ENCODE results near the gene C1orf94. TPM values are rescaled to one million over a fixed set of nuclear protein-coding genes. Genes with fewer than 3 reads are reported as not detected.

The C1orf94 gene
- total and polyA plus RNA-seq, 2 of the 8 experiments (the other 6 are each of a cell fraction or from before 2014, with no cell fraction given), result 5.8 to 12.5 TPM

- ChIA-PET CTCF (ENCODE audit: partially characterized antibody) (interaction anchor here (0.9 to 1.5 kb wide), 3 partner anchors 18 to 91 kb away, joined by 3 to 4 read pairs (median 3); no protein-coding TSS in a partner anchor), POLR2A (ENCODE audit: partially characterized antibody) (interaction anchor here (1.3 kb wide), 1 partner anchor 32 kb away, joined by 3 read pairs; no protein-coding TSS in a partner anchor)
- H3K36me3 ChIP-seq (ENCODE audit: control insufficient read depth in 2 of 4, insufficient read depth in 4 of 4, low read length in 3 of 4), result no peaks in the 10 kb centered on the region; a peak in 1 of 8 replicates
- H3K23me2 ChIP-seq (ENCODE audit: low read depth, low read length), result no peaks in the 10 kb centered on the region
- H4K91ac ChIP-seq (replicated peaks; ENCODE audit: insufficient read length, low read length), result no peak overlapping the region
- 0 out of 2 replicates have a peak overlapping the region, but pooled peaks have one; percentile 16 for H4K8ac ChIP-seq (ENCODE audit: extremely low read depth, insufficient read depth, low read length)
- 98% methylated on average over 3 of the region's 3 CpGs; no CpG with 5 or more reads in 1 of the 2 experiments for WGBS, 2 experiments (ENCODE audit: extremely low coverage in 1 of 2, insufficient coverage in 1 of 2, insufficient read length in 1 of 2, insufficient replicate concordance in 2 of 2, low coverage in 1 of 2, low lambda C conversion rate in 2 of 2, missing lambda C conversion rate in 1 of 2)
- DNase-seq (ENCODE audit: low read depth in 1 of 2, low spot score in 2 of 2) (peak in 1 of 2 experiments; percentile 37), FAIRE-seq (no peak)
- H3K23ac ChIP-seq (ENCODE audit: insufficient read length), result no peak overlapping the region
- peaks cover 4% of the 10 kb centered on the region for H3K79me1 ChIP-seq (ENCODE audit: low read depth, low read length)
- peaks cover 0 to 20% of the 10 kb centered on the region in 2 experiments; a peak in 2 of 4 replicates for H3K79me2 ChIP-seq (ENCODE audit: control insufficient read depth in 1 of 2, insufficient read depth in 2 of 2, low read length in 2 of 2)
- H2BK120ac ChIP-seq (replicated peaks; ENCODE audit: low read depth, low read length), result no peak overlapping the region
- no peak overlapping the region for H3K14ac ChIP-seq (ENCODE audit: insufficient read length)
- H3K4me2 ChIP-seq (ENCODE audit: insufficient read depth in 1 of 2, low read depth in 2 of 2, low read length in 2 of 2), result no peak overlapping the region
- no peak overlapping the region for H3K9ac ChIP-seq (replicated peaks in 1 of 4; ENCODE audit: extremely low read depth in 1 of 4, low read depth in 3 of 4, low read length in 3 of 4)
- H3K4ac ChIP-seq (replicated peaks; ENCODE audit: insufficient read length, low read depth, low read length), result no peak overlapping the region
- H2BK5ac ChIP-seq (ENCODE audit: low read depth, low read length), result no peak overlapping the region
- H2AK5ac ChIP-seq (ENCODE audit: low read depth, low read length), result no peak overlapping the region
- H3K4me1 ChIP-seq (replicated peaks in 1 of 4; ENCODE audit: control insufficient read depth in 3 of 4, insufficient read depth in 4 of 4, low read length in 3 of 4), result no peaks in the 10 kb centered on the region; a peak in 1 of 7 replicates
- no peak overlapping the region for H3K18ac ChIP-seq (ENCODE audit: extremely low read depth, low read length)
- no peak overlapping the region for H2BK15ac ChIP-seq (ENCODE audit: low read length)
- H3K27ac ChIP-seq (ENCODE audit: low read depth, low read length), result no peak overlapping the region
- no peak overlapping the region for H3K4me3 ChIP-seq (ENCODE audit: extremely low read depth in 1 of 4, insufficient read depth in 2 of 4, low read depth in 3 of 4, low read length in 4 of 4)
- H2AFZ ChIP-seq (ENCODE audit: low read length), result no peak overlapping the region
- no peaks in the 10 kb centered on the region for H3K9me3 ChIP-seq (ENCODE audit: insufficient read depth in 2 of 2, low read depth in 1 of 2, low read length in 1 of 2)
- no peak overlapping the region for H4K5ac ChIP-seq (ENCODE audit: insufficient read length, low read depth, low read length)
- peaks cover 6 to 12% of the 10 kb centered on the region in 2 experiments for H4K20me1 ChIP-seq (replicated peaks in 1 of 2; ENCODE audit: control insufficient read depth in 1 of 2, insufficient read depth in 2 of 2, low read length in 2 of 2)
- H2BK20ac ChIP-seq (ENCODE audit: low read length), result no peak overlapping the region
- H3K56ac ChIP-seq (replicated peaks; ENCODE audit: insufficient read length, low read depth, low read length), result no peak overlapping the region
- no peak overlapping the region for H2BK12ac ChIP-seq (ENCODE audit: low read depth, low read length)
- no peaks in the 10 kb centered on the region for H3K27me3 ChIP-seq (replicated peaks in 1 of 4; ENCODE audit: control insufficient read depth in 3 of 4, extremely low read depth in 1 of 4, insufficient read depth in 3 of 4, low read length in 3 of 4)
- no peak for TF ChIP-seq FOSL1 (IDR thresholded peaks at IDR 0.05; ENCODE audit: insufficient read depth, low read depth, low read length)
- no peak for TF ChIP-seq GTF2F1 (IDR thresholded peaks at IDR 0.05; ENCODE audit: borderline replicate concordance, low read depth, low read length)
- TF ChIP-seq CTCF (IDR thresholded peaks at IDR 0.05; ENCODE audit: control extremely low read depth in 1 of 3, insufficient read depth in 1 of 3, low read depth in 1 of 3, low read length in 3 of 3), result no peak
- TF ChIP-seq CREB1 (IDR thresholded peaks at IDR 0.05), result no peak
- no peak for TF ChIP-seq SUZ12 (IDR thresholded peaks at IDR 0.05; ENCODE audit: low read length)
- no peak for TF ChIP-seq TEAD4 (IDR thresholded peaks at IDR 0.05; ENCODE audit: low read depth, low read length)
- TF ChIP-seq JUND (IDR thresholded peaks at IDR 0.05; ENCODE audit: low read length), result no peak
- TF ChIP-seq PHF8 (conservative IDR thresholded peaks at IDR 0.05; ENCODE audit: low read depth, low read length), result no peak
- TF ChIP-seq RBBP5 (IDR thresholded peaks at IDR 0.05; ENCODE audit: borderline replicate concordance, low read depth, low read length), result no peak
- TF ChIP-seq TBP (IDR thresholded peaks at IDR 0.05; ENCODE audit: low read depth, low read length), result no peak
Observed at GRCh38 chr1:34131396-34132160, 45.1 kb upstream of the C1orf94 start.

Measured in H1 (cell line).